ENCODE results near the gene TBC1D5.
"Not testable (repeated sequence)": the region's sequence is repeated elsewhere in the genome, so short reads cannot be mapped to it uniquely, and the experiment has no call there.

TBC1D5 gene

GRCh38 chr3:17359911-17360310, 382.5 kb downstream of the TBC1D5 start:
- no peak for ATAC-seq (ENCODE audit: low read depth)
- no peak for DNase-seq (ENCODE audit: low spot score in 2 of 2)
- H3K4me1 Mint-ChIP-seq = no peaks in the 10 kb centered on the region
- H3K27me3 Mint-ChIP-seq = no peaks in the 10 kb centered on the region
- H3K27ac Mint-ChIP-seq = no peak overlapping the region
- H3K36me3 Mint-ChIP-seq = peaks cover 13% of the 10 kb centered on the region
- no peak overlapping the region for H3K4me3 Mint-ChIP-seq
- H3K9me3 Mint-ChIP-seq = no peaks in the 10 kb centered on the region

GRCh38 chr3:17357035-17357710, 385.3 kb downstream of the TBC1D5 start:
- Mint-ChIP-seq H3K36me3 (peaks cover 8% of the 10 kb centered on the region), H3K27me3 (no peaks in the 10 kb centered on the region), H3K9me3 (no peaks in the 10 kb centered on the region), H3K27ac (peak overlapping the region; percentile 5), H3K4me3 (no peak overlapping the region), H3K4me1 (no peaks in the 10 kb centered on the region)
- DNase-seq (ENCODE audit: low spot score in 2 of 2) (no peak), ATAC-seq (ENCODE audit: low read depth) (no peak)

GRCh38 chr3:17356585-17356984, 385.8 kb downstream of the TBC1D5 start:
- Mint-ChIP-seq H3K9me3 (peaks cover 2% of the 10 kb centered on the region), H3K36me3 (peaks cover 11% of the 10 kb centered on the region), H3K4me1 (no peaks in the 10 kb centered on the region), H3K27ac (peak overlapping the region; percentile 5), H3K4me3 (no peak overlapping the region), H3K27me3 (no peaks in the 10 kb centered on the region)
- no peak for ATAC-seq (ENCODE audit: low read depth)
- no peak for DNase-seq (ENCODE audit: low spot score in 2 of 2)

- no peak for ATAC-seq (ENCODE audit: low read depth)
- Mint-ChIP-seq H3K27me3 (no peaks in the 10 kb centered on the region), H3K27ac (no peak overlapping the region), H3K4me3 (no peak overlapping the region), H3K9me3 (peaks cover 2% of the 10 kb centered on the region), H3K4me1 (no peaks in the 10 kb centered on the region), H3K36me3 (peaks cover 14% of the 10 kb centered on the region)
- no peak for DNase-seq (ENCODE audit: low spot score in 2 of 2)
Observed at GRCh38 chr3:17355591-17355990, 386.8 kb downstream of the TBC1D5 start.

- H3K27ac Mint-ChIP-seq = no peak overlapping the region
- peaks cover 15% of the 10 kb centered on the region for H3K36me3 Mint-ChIP-seq
- no peak for DNase-seq (ENCODE audit: low spot score in 2 of 2)
- no peak for ATAC-seq (ENCODE audit: low read depth)
- no peaks in the 10 kb centered on the region for H3K4me1 Mint-ChIP-seq
- no peak overlapping the region for H3K4me3 Mint-ChIP-seq
- H3K27me3 Mint-ChIP-seq = no peaks in the 10 kb centered on the region
- H3K9me3 Mint-ChIP-seq = peaks cover 2% of the 10 kb centered on the region
Observed at GRCh38 chr3:17354341-17354740, 388.1 kb downstream of the TBC1D5 start.

- DNase-seq (ENCODE audit: low spot score in 2 of 2) = no peak
- H3K27ac Mint-ChIP-seq = no peak overlapping the region
- no peaks in the 10 kb centered on the region for H3K27me3 Mint-ChIP-seq
- peaks cover 3% of the 10 kb centered on the region for H3K9me3 Mint-ChIP-seq
- no peak for ATAC-seq (ENCODE audit: low read depth)
- peaks cover 22% of the 10 kb centered on the region for H3K36me3 Mint-ChIP-seq
- H3K4me3 Mint-ChIP-seq = no peak overlapping the region
- no peaks in the 10 kb centered on the region for H3K4me1 Mint-ChIP-seq
Observed at GRCh38 chr3:17352620-17353019, 389.8 kb downstream of the TBC1D5 start.

- not testable (repeated sequence) for H3K4me1 Mint-ChIP-seq; H3K27ac Mint-ChIP-seq; ATAC-seq (ENCODE audit: low read depth); H3K4me3 Mint-ChIP-seq; H3K27me3 Mint-ChIP-seq; DNase-seq (ENCODE audit: low spot score in 2 of 2); H3K9me3 Mint-ChIP-seq
- H3K36me3 Mint-ChIP-seq = peaks cover 22% of the 10 kb centered on the region
Observed at GRCh38 chr3:17351193-17351592, 391.2 kb downstream of the TBC1D5 start.

GRCh38 chr3:17349093-17349492, 393.3 kb downstream of the TBC1D5 start:
- no peaks in the 10 kb centered on the region for H3K27me3 Mint-ChIP-seq
- no peak overlapping the region for H3K27ac Mint-ChIP-seq
- no peaks in the 10 kb centered on the region for H3K4me1 Mint-ChIP-seq
- no peak overlapping the region for H3K4me3 Mint-ChIP-seq
- peaks cover 3% of the 10 kb centered on the region for H3K9me3 Mint-ChIP-seq
- H3K36me3 Mint-ChIP-seq = peaks cover 22% of the 10 kb centered on the region
- ATAC-seq (ENCODE audit: low read depth) = no peak
- no peak for DNase-seq (ENCODE audit: low spot score in 2 of 2)

- Mint-ChIP-seq H3K9me3 (no peaks in the 10 kb centered on the region), H3K27ac (peak overlapping the region; percentile 8), H3K27me3 (no peaks in the 10 kb centered on the region), H3K36me3 (peaks cover 11% of the 10 kb centered on the region), H3K4me1 (no peaks in the 10 kb centered on the region), H3K4me3 (no peak overlapping the region)
- DNase-seq (ENCODE audit: low spot score in 2 of 2) (no peak), ATAC-seq (ENCODE audit: low read depth) (no peak)
Observed at GRCh38 chr3:17342119-17342518, 400.3 kb downstream of the TBC1D5 start.

- Mint-ChIP-seq H3K27ac (no peak overlapping the region), H3K36me3 (peaks cover 11% of the 10 kb centered on the region), H3K27me3 (no peaks in the 10 kb centered on the region), H3K9me3 (no peaks in the 10 kb centered on the region), H3K4me1 (no peaks in the 10 kb centered on the region), H3K4me3 (no peak overlapping the region)
- ATAC-seq (ENCODE audit: low read depth) (no peak), DNase-seq (ENCODE audit: low spot score in 2 of 2) (no peak)
Observed at GRCh38 chr3:17340693-17341092, 401.7 kb downstream of the TBC1D5 start.

- Mint-ChIP-seq H3K27ac (no peak overlapping the region), H3K4me1 (no peaks in the 10 kb centered on the region), H3K4me3 (no peak overlapping the region), H3K27me3 (no peaks in the 10 kb centered on the region), H3K9me3 (no peaks in the 10 kb centered on the region), H3K36me3 (peaks cover 11% of the 10 kb centered on the region)
- no peak for DNase-seq (ENCODE audit: low spot score in 2 of 2)
- ATAC-seq (ENCODE audit: low read depth) = no peak
Observed at GRCh38 chr3:17340261-17340660, 402.2 kb downstream of the TBC1D5 start.

GRCh38 chr3:17339132-17339575, 403.3 kb downstream of the TBC1D5 start:
- DNase-seq (ENCODE audit: low spot score in 2 of 2) (no peak), ATAC-seq (ENCODE audit: low read depth) (no peak)
- no peak overlapping the region for H3K27ac Mint-ChIP-seq
- no peaks in the 10 kb centered on the region for H3K9me3 Mint-ChIP-seq
- H3K36me3 Mint-ChIP-seq = peaks cover 11% of the 10 kb centered on the region
- H3K4me3 Mint-ChIP-seq = no peak overlapping the region
- H3K4me1 Mint-ChIP-seq = no peaks in the 10 kb centered on the region
- no peaks in the 10 kb centered on the region for H3K27me3 Mint-ChIP-seq

GRCh38 chr3:17336291-17336690, 406.1 kb downstream of the TBC1D5 start:
- no peak overlapping the region for H3K27ac Mint-ChIP-seq
- H3K9me3 Mint-ChIP-seq = no peaks in the 10 kb centered on the region
- DNase-seq (ENCODE audit: low spot score in 2 of 2) = no peak
- no peaks in the 10 kb centered on the region for H3K27me3 Mint-ChIP-seq
- ATAC-seq (ENCODE audit: low read depth) = no peak
- H3K4me3 Mint-ChIP-seq = no peak overlapping the region
- H3K36me3 Mint-ChIP-seq = peaks cover 3% of the 10 kb centered on the region
- H3K4me1 Mint-ChIP-seq = no peaks in the 10 kb centered on the region

- DNase-seq (ENCODE audit: low spot score in 2 of 2) = no peak
- no peaks in the 10 kb centered on the region for H3K4me1 Mint-ChIP-seq
Observed at GRCh38 chr3:17333893-17334292, 408.5 kb downstream of the TBC1D5 start.

GRCh38 chr3:17333446-17333845, 409.0 kb downstream of the TBC1D5 start:
- Mint-ChIP-seq H3K4me1 (no peaks in the 10 kb centered on the region), H3K36me3 (peaks cover 3% of the 10 kb centered on the region), H3K4me3 (no peak overlapping the region), H3K27ac (no peak overlapping the region), H3K9me3 (no peaks in the 10 kb centered on the region), H3K27me3 (no peaks in the 10 kb centered on the region)
- DNase-seq (ENCODE audit: low spot score in 2 of 2) (no peak), ATAC-seq (ENCODE audit: low read depth) (no peak)

More at GRCh38 chr3:17333893-17334292, 408.5 kb downstream of the TBC1D5 start:
- Mint-ChIP-seq H3K27me3 (no peaks in the 10 kb centered on the region), H3K36me3 (peaks cover 3% of the 10 kb centered on the region), H3K27ac (no peak overlapping the region), H3K4me3 (no peak overlapping the region), H3K9me3 (no peaks in the 10 kb centered on the region)
- no peak for ATAC-seq (ENCODE audit: low read depth)
